HG02642 (cell line): ENCODE data around the gene PLVAP.

ENCODE experiments used
- ATAC-seq: cut with Tn5 transposase; IDR thresholded peaks from one replicate; pipeline ENCODE4 v1.9.1; 2021; ENCODE audit warnings: mild to moderate bottlenecking; ENCODE audit not compliant: unreplicated experiment, poor library complexity

Gene PLVAP

GRCh38 chr19:17324357-17325114 is 52.6 kb downstream of the PLVAP start:
- ATAC-seq: no peak

DNA sequence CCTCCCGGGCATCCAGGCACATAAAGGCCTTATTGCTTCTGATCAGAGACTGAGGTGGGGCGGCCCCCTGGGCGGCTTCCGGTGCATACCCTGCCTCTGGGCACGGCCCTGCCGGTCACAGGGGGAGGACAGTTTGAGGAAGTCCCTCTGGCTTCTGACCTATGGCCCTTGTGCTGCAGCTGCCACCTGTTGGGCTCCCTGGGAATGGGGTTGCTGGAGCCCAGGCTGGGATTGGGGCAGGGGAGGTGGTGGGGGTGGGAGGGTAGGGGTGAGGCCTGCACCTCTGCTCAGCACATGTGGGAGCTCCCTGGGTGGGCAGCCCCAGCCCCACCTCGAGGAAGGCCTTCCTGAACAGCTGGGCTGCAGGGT is 53.2 kb downstream of the PLVAP start:
- ATAC-seq: no peak

- no peak for ATAC-seq
Observed at GRCh38 chr19:17323300-17323963, 53.7 kb downstream of the PLVAP start.

- ATAC-seq: no peak
Observed at GRCh38 chr19:17322854-17323253, 54.3 kb downstream of the PLVAP start.

DNA sequence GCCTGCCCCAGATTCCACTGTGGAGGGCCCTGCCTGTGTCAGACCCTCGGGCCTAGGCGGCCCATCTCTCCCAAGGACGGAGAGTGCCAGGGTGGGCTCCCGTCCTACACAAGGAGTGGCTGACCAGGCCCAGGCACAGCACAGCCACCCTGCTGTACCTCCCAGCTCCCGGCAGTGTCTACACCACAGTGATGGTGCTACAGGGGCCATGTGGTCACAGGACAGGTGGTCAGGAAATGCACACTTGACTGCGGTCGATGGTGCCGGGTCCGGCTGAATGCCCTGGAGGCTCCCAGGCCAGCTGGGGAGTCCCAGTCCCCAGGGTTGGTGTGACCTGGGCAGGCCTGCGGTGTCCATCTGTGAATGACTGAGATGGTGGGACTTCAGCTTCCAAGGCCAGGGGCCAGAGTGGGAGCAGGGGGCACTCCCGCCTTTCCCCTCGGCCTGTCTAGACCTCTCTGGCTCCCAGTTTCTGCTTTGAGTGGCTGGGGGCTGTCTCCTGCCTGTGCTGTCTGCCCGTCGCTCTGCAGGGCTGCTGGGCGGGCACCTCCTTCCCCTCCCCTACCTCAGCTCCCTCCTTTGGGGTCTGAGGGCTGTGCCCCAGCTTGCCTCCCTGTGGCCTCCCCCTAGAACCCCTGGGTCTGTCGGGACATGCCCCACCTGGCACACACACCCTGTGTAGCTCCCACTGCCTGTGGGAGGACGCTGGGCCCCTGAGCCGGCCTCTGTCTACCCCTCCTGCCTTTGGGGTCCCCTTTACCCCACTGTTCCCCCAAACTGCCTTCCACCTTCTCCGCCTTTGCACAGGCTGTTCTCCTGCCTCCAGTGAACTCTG is 55.3 kb downstream of the PLVAP start:
- no peak for ATAC-seq

DNA sequence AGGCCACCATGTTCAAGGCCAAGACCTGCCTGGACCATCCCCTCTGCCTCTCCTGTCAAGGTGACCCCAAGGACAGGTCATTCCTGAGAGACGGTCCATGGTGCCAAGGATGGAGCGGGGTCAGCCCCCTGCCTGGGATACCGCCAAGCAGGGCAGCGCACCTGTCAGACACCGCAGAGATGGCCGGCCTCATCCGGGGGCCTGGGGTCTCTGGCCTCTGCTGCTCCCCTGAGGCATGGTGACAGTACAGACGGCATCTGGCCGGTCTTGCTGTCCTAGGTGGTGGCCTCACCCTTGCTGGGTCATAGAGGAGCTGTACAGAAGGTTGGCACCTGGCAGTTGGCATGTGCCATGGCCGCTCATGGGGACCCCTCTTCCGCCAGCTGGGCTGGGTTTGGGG is 56.7 kb downstream of the PLVAP start:
- no peak for ATAC-seq

- ATAC-seq: no peak
Observed at GRCh38 chr19:17319473-17320238, 57.5 kb downstream of the PLVAP start.

- no peak for ATAC-seq
Observed at GRCh38 chr19:17318966-17319365, 58.2 kb downstream of the PLVAP start.

DNA sequence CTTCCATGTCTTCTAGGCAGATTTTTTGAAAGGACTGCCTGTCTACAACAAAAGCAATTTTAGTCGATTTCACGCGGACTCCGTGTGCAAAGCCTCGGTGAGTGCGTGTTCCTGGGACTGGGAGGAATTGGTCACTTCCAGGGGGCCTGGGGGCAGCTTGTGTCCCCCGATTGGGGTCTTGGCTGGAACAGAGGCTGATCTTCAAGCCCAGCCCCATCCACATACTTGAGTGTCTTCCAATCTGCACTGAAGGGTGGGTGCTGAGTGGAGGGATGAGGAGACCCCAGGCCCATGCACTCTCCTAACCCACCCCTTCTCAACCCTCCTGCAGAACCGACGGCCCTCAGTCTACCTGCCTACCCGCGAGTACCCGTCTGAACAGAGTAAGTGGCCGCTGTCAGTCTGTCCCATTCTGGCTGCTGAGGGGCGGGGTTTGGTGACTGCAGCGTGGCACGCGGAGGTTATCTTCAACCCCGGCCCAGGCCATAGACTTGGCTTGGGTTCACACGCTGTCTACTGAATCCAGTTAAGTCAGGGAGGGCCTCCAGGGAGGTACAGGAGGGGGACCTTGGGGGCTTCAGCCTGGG is 63.0 kb downstream of the PLVAP start:
- ATAC-seq: no peak

- no peak for ATAC-seq
Observed at GRCh38 chr19:17312189-17313113, 64.7 kb downstream of the PLVAP start.

GRCh38 chr19:17311455-17312188 is 65.5 kb downstream of the PLVAP start:
- no peak for ATAC-seq

DNA sequence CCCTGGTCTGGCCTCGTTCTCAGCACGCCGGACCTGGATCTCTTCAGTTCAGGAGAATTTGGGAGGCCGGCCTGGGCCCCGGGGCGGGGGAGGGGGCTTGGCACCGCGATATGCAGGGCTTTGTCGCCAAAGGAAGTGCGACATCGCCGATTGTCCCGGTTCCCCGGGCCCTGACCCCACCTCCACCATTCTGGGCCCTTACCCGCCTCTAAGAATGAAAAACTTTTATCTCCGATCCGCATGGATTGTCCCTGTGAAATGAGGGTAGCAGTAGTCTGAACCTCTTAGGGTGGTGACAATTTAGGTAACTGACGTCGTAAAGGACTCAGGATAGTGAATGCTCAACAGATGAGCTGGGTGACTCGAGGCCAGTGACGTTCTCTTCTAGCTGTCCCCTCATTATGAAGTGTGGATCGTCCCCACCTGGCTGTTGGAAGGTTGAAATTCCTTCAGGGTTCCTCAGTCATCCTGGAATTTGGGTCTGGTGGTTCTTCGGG is 67.1 kb downstream of the PLVAP start:
- ATAC-seq: no peak

GRCh38 chr19:17309198-17309964 is 67.8 kb downstream of the PLVAP start, which contains the start of gene DDA1:
Gene DDA1, plus strand, starts transcription at chr19:17309563. Its CDS starts 92 bp downstream, at chr19:17309655.
- peak; percentile 63 for ATAC-seq

GRCh38 chr19:17307876-17308377 is 69.2 kb downstream of the PLVAP start:
- no peak for ATAC-seq

- no peak for ATAC-seq
Observed at GRCh38 chr19:17306285-17306714, 70.8 kb downstream of the PLVAP start.

DNA sequence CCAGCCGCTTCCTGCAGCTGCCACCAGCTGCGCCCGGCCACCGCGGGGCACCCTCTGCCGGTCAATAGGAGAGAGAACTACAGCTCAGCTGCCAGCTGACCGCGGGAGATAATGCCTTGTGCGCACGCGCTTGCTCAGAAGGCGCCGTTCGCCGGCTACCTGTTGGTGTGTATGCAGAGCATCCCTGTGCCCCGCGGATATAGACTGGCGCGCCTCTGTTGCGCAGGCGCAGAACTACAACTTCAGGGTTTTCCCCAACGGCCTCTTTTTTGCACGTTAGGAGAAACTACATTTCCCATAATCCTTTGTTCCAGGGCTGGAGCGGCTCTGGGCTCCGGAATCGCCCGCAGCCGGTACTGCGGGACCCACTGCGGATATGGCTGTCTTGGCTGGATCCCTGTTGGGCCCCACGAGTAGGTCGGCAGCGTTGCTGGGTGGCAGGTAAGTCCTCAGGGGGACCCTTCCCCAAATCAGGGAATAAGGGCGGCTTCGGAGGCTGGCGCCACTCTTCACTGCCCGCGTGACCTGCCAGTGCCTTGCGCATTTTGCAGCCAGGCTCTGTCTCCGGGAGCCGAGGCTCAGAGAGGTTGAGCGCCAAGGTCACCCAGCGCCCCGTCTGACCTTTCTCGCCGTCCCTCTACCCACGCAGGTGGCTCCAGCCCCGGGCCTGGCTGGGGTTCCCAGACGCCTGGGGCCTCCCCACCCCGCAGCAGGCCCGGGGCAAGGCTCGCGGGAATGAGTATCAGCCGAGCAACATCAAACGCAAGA is 71.4 kb downstream of the PLVAP start, which contains the start of gene MRPL34:
Gene MRPL34 (plus strand): TSS at position 356 of the 768 bp plus-strand sequence. CDS start 21 bp downstream, at position 377.
- ATAC-seq: peak; percentile 71
